BJ (cell line): ENCODE data around the gene TGM1. TPM values are rescaled to one million over a fixed set of nuclear protein-coding genes. Genes with fewer than 3 reads are reported as not detected.

ENCODE experiments used
- CTCF ChIA-PET: fragments of 350-600 bp; formaldehyde crosslinking; extraction: SDS; loops from one replicate; lab custom pipeline; 2021; ENCODE audit warnings: antibody characterized with exemption, inconsistent platforms; lab: Yijun Ruan, JAX
- POLR2A ChIA-PET: fragments of 300-600 bp; sonication (Branson Sonifier 250); formaldehyde crosslinking; extraction: SDS; loops from one replicate; lab custom pipeline; 2021; ENCODE audit warnings: antibody characterized with exemption; lab: Charles Lee
- DNase-seq: peaks from one replicate; pipeline ENCODE4 v3.0.0-alpha.2; 2011; ENCODE audit warnings: low read depth
- H3K27me3 ChIP-seq: 2 replicates; pipeline ENCODE4 v1.6.0; 2011; ENCODE audit warnings: low read length; ENCODE audit not compliant: control insufficient read depth, insufficient read depth
- H3K36me3 ChIP-seq: 2 replicates; pipeline ENCODE4 v1.5.1; 2011; ENCODE audit warnings: low read length; ENCODE audit not compliant: control insufficient read depth, insufficient read depth
- H3K4me3 ChIP-seq: 2 replicates; pipeline ENCODE4 v1.5.1; 2011; ENCODE audit warnings: low read depth, mild to moderate bottlenecking, control low read depth, low read length
- CTCF ChIP-seq: IDR thresholded peaks from 2 replicates; pipeline ENCODE4 v1.5.1; 2011; ENCODE audit warnings: low read depth, mild to moderate bottlenecking, control low read depth, inconsistent platforms, low read length, moderate library complexity; ENCODE audit not compliant: insufficient read depth
- polyA plus RNA-seq: library from polyadenylated mRNA; depleted of rRNA; stranded (reverse); fragments of >200 nt; gene quantifications from 2 replicates; pipeline ENCODE4 v1.2.3, GENCODE V29; 2011

The TGM1 gene
- polyA plus RNA-seq, 1 experiment = 2.9 TPM

GRCh38 chr14:24211311-24211710 lies 51.7 kb downstream of the TGM1 start:
- Histone ChIP-seq H3K27me3 (no peaks in the 10 kb centered on the region), H3K4me3 (no peak overlapping the region), H3K36me3 (peaks cover 23% of the 10 kb centered on the region)
- no peak for DNase-seq
- ChIA-PET CTCF (interaction anchor here (1.8 kb wide), 1 partner anchor 86 kb away, joined by 6 read pairs; no protein-coding TSS in a partner anchor), POLR2A (no interaction called here)
- no peak for TF ChIP-seq CTCF

- POLR2A ChIA-PET = no interaction called here
- no peak overlapping the region for H3K4me3 ChIP-seq
- peaks cover 27% of the 10 kb centered on the region for H3K36me3 ChIP-seq
- no peak for DNase-seq
- CTCF ChIA-PET = interaction anchor here (1.7 kb wide), 1 partner anchor 12 kb away, joined by 5 read pairs; no protein-coding TSS in a partner anchor
- no peaks in the 10 kb centered on the region for H3K27me3 ChIP-seq
- no peak for TF ChIP-seq CTCF
Observed at GRCh38 chr14:24207625-24208024, 55.4 kb downstream of the TGM1 start.

GRCh38 chr14:24207104-24207551 lies 55.8 kb downstream of the TGM1 start:
- CTCF ChIA-PET = interaction anchor here (1.7 kb wide), 1 partner anchor 11 kb away, joined by 5 read pairs; no protein-coding TSS in a partner anchor
- POLR2A ChIA-PET = no interaction called here

GRCh38 chr14:24206260-24207103 lies 56.5 kb downstream of the TGM1 start:
- POLR2A ChIA-PET = no interaction called here
- Histone ChIP-seq H3K4me3 (no peak overlapping the region), H3K36me3 (peaks cover 29% of the 10 kb centered on the region), H3K27me3 (no peaks in the 10 kb centered on the region)
- DNase-seq = no peak
- TF ChIP-seq CTCF = no peak
- CTCF ChIA-PET = interaction anchor here (0.5 to 1.7 kb wide), 3 partner anchors 11 to 729 kb away, joined by 3 to 5 read pairs (median 3); no protein-coding TSS in a partner anchor

More at GRCh38 chr14:24207104-24207551, 55.8 kb downstream of the TGM1 start:
- Histone ChIP-seq H3K36me3 (peaks cover 27% of the 10 kb centered on the region), H3K4me3 (no peak overlapping the region), H3K27me3 (no peaks in the 10 kb centered on the region)
- no peak for DNase-seq
- no peak for TF ChIP-seq CTCF
